Activated CD4-positive, alpha-beta T cell treated with anti-CD3 and anti-CD28 coated beads for 48 hours (primary cell): ENCODE results near the gene OIP5.
"Not testable (repeated sequence)": the region's sequence is repeated elsewhere in the genome, so short reads cannot be mapped to it uniquely, and the experiment has no call there.

Experiments
- DNase-seq: peaks from one replicate; pipeline ENCODE4 v3.0.0-alpha.2; 2020

The OIP5 gene

DNA sequence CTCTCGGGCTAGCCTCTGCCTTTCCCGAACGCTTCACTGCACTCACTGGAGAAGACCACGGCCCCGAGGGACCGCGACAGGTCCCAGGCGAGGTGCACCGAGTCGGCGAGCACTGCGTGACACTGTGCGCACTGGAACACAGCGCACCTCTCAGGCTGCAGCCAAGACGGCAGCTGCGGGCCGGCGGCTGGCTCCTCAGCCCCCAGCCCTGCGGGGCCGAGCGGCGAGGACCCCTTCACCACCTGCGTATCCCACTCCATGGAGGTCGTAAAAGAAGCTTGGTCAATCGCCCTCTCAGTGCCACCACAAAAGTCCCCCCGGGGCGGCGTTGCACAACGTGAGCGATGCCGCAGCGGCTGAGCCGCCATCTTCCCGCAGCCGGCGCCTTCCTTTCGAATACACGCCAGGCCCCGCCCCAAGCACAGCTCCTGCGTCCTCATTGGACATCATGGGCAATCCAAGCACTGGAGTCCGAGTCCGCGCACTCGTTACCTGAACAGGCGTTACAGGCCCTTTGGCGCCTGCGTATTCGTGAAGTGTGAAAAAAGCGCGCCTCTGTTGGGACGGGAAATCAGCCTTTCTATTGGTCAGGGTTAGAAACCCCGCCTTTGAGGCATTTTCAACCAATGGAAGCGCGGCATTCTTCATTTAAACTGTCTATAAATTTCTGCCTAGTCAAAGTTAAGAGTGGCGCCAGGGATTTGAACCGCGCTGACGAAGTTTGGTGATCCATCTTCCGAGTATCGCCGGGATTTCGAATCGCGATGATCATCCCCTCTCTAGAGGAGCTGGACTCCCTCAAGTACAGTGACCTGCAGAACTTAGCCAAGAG lies at the start of gene OIP5, which contains the start of gene NUSAP1:
TSS of gene OIP5 (minus strand) at position 398 of the 832 bp plus-strand sequence. CDS start at position 368, 30 bp downstream.
TSS of gene NUSAP1 (plus strand) at position 688 of the 832 bp plus-strand sequence. CDS start at position 765, 77 bp downstream.
- peak; percentile 99 for DNase-seq

DNA sequence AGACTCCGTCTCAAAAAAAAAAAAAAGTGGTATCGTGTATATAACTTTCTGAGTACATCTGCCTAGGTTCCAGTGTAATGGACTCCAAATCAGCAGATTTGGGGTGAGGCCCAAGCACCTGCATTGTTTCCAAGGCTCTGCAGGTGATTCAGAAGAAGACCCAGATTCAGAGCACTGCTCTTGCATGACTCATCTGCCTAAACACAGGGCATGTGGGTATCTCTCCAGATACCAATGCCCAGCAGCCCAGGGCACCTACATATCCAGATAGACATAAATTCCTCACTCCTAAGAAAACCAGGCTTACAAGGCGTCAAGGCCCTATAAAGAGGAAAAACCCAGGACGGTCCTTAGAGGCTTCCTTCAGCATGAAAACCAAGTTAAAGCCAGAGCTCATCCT lies 45.6 kb upstream of the OIP5 start:
- no peak for DNase-seq

DNA sequence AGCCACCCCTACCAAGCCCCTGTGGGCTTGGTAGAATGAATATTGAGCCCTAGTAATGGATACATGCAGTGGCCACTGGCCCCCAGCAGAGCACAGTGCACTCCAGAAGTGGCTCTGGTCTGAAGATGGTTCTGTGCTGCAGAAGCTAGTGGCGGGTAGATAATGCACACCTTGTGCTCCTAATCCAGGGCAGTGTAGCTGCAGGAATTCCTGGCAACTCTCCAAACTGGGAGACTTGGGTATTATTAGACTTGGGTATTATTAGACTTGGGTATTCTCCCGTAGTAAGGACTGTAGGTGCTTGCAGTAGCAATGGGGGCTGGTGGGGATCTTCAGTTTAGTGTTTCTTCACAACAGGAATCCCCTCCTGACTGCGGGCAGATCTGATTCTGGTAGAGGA lies 35.0 kb upstream of the OIP5 start:
- no peak for DNase-seq

DNA sequence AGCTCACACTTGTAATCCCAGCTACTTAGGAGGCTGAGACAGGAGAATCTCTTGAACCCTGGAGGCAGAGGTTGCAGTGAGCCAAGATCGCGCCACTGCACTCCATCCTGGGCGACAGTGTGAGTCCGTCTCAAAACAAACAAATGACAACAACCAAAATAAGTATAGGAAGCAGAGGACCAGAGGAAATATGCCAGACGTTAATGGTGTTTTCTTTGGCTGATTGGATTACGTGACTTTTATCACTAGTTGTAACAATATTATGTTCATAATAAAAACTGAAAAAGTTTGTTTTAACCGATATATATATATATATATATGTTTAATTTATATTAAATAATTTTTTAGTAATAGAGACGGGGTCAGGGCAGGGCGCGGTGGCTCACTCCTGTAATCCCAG lies 22.0 kb upstream of the OIP5 start:
- no peak for DNase-seq

GRCh38 chr15:41350057-41350717 lies 17.8 kb upstream of the OIP5 start:
- DNase-seq = no peak

DNA sequence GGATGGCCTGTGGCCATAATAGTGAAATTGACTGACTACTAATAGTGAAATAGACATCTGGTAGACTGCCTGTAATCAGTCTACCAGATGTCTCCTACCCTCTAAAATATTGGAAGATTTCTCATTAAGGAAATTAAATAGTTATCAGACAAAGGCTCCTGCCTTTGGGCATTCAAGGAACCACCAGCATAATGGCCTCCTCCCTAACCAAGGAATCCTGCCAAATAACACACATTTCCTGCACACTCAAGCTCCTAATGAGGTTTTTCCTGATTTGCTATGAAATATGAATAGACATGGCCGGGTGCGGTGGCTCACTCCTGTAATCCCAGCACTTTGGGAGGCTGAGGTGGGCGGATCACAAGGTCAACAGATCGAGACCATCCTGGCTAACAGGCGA lies 14.8 kb upstream of the OIP5 start:
- DNase-seq = no peak

GRCh38 chr15:41341519-41341918 lies 9.1 kb upstream of the OIP5 start:
- no peak for DNase-seq

DNA sequence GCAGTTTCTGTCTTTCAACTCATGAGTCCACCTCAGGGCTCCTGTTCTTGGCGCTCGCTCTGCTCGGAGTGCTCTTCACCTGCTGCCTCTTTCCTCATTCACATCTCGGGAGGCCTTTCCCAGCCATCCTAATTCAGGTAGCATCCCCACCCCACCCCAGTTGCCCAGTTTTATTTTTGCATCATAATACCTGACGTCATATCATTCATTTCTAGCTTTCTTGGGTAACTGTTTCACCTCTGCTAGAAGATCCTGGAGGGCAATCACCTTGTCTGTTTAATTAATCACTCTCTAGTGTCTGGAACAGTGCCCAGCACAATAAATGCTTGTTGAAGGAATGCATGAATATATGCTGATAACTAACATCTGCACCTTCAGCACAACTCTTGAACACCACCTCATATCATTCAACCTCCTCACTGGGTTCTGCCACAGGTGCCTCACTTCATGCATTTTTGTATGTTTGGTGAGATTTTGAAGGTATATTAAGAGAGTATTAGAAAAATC lies 7.9 kb upstream of the OIP5 start:
- DNase-seq = no peak

- no peak for DNase-seq
Observed at GRCh38 chr15:41337631-41338522, 5.5 kb upstream of the OIP5 start.

GRCh38 chr15:41337047-41337446 lies 4.7 kb upstream of the OIP5 start:
- DNase-seq = no peak

- DNase-seq = peak; percentile 17
Observed at GRCh38 chr15:41336549-41336948, 4.2 kb upstream of the OIP5 start.

- DNase-seq = no peak
Observed at GRCh38 chr15:41334293-41335120, 2.1 kb upstream of the OIP5 start.

GRCh38 chr15:41333026-41333562 lies 703 bp upstream of the OIP5 start:
- no peak for DNase-seq

DNA sequence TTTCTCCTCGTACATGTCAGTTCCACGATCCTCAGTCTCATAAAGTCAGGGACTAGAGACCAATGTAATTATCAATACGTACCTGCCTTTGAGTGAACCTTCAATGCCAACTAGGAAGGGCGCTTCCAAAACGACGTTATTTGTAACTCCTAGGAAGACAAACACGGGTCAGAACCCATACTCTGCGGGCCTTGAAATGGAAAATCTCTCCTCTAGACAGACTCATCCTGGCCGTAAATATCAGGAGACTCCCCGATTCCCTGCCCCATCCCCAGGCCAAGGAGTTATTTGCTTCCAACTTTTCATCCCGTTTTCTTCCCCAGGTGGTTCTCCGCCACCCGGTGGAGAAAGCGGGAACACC lies 578 bp downstream of the OIP5 start:
- no peak for DNase-seq

GRCh38 chr15:41331281-41331680 lies 1.1 kb downstream of the OIP5 start:
- no peak for DNase-seq

- peak; percentile 12 for DNase-seq
Observed at GRCh38 chr15:41323611-41324010, 8.8 kb downstream of the OIP5 start.

GRCh38 chr15:41320805-41321330 lies 11.5 kb downstream of the OIP5 start:
- not testable (repeated sequence) for DNase-seq

DNA sequence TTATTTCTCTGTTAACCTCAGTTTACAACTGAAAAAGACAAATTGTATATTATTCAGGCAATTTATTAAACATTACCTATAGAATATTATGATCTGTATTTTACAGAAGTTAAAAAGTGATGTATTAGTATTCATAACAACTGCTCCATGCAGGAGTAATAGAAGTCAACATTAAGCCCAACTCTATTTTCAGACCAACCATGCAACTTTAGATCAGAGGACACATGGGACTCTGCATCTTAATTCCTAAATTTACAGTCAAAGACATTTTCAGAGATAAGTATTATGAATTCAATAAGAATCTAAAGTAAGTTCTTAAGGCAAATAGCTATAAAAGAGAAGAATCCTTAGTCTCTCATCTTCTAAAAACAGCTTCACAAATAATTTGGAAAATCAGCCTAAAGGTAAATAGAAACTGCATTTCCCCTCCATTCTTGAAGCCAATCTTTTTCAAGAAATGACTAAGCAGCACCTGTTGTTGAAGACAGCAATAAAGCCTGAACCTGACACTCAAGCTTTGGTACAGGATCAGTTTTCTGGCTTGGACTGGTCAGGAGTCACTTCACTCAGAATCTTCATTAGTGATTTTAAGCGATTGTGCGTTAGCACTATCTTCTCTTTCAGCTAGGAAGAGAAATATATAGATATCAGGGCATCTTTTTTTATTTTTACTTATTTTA lies 23.0 kb downstream of the OIP5 start:
- no peak for DNase-seq

- no peak for DNase-seq
Observed at GRCh38 chr15:41307679-41308078, 24.7 kb downstream of the OIP5 start.

DNA sequence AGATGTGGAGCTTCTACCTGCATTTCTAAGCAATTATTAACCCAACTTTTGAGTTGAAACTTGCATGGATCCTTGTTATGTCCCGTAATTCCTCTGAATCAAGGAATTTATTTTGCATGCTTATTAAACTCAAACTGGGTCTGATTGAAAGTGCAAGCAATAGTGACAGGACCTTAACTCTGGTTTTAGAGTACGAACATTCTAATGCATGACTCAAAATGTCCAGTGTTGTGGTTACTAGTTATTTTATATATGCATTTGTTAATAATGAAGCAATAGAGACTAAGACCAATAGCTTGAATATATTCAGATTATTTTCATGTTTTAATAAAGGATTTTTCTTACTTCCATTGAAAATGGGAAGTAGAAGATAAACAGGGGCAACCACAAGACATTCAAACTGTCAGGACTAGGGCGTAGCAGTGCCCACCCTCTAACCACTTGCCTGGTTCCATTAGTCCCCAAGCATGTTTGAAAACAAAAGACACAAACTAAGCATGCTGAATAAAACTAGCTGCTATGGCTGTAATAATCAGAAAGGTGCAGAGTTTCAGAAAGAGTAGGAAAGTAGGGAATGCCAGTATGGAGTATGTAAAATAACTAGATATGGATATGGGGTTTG lies 28.1 kb downstream of the OIP5 start:
- no peak for DNase-seq
